ENCODE measurements around the gene SLC12A8. TPM values are rescaled to one million over a fixed set of nuclear protein-coding genes. Genes with fewer than 3 reads are reported as not detected.

The SLC12A8 gene
- total RNA-seq, 3 donors from 2014 or later, result 8.0 to 19.3 (median 13.6) TPM

DNA sequence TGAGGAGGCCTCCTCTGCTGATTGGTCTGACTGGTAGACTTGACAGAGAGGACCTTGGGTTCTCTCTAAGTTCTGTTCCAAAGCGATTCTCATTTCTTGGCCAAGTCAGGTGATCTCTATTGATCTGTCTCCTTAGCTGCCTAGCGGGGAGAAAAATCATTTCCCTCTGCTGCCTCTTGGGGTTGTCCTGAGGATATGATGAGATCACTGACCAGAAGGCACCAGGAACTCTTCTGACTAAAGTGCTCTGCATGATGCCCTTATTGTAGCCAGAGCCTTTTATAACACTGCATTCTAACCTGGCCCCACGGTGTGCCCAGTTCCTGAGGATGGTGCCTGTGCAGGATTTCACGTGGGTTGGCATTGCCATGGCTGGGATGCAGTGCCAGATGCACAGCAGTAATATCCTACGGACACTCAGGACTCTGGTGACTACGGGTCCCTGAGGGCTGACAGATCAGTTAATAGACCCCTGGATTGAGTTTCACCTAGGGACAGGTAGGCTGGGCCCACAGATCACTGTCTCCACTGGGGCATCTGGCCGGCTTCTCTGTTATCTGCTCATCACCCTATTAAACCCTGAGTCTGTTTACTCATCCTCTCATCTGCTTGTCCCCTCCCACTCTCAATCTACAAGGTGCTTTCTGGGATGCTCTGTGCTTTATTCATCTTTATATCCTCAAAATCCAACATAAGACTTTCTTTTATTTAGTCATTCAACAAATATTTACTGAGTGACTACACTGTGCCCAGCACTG, 152.9 kb downstream of the SLC12A8 start:
- TF ChIP-seq, protein P1, sequence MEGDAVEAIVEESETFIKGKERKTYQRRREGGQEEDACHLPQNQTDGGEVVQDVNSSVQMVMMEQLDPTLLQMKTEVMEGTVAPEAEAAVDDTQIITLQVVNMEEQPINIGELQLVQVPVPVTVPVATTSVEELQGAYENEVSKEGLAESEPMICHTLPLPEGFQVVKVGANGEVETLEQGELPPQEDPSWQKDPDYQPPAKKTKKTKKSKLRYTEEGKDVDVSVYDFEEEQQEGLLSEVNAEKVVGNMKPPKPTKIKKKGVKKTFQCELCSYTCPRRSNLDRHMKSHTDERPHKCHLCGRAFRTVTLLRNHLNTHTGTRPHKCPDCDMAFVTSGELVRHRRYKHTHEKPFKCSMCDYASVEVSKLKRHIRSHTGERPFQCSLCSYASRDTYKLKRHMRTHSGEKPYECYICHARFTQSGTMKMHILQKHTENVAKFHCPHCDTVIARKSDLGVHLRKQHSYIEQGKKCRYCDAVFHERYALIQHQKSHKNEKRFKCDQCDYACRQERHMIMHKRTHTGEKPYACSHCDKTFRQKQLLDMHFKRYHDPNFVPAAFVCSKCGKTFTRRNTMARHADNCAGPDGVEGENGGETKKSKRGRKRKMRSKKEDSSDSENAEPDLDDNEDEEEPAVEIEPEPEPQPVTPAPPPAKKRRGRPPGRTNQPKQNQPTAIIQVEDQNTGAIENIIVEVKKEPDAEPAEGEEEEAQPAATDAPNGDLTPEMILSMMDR (IDR thresholded peaks at IDR 0.05), result no peak
- Histone ChIP-seq H3K36me3 (ENCODE audit: low read depth) (no peaks in the 10 kb centered on the region), H3K4me3 (no peak overlapping the region), H3K4me1 (ENCODE audit: low read depth) (peaks cover 6% of the 10 kb centered on the region), H3K9me3 (no peaks in the 10 kb centered on the region)
- ATAC-seq (no peak), DNase-seq (no peak)
- intact Hi-C loops (cut with DNase I, micrococcal nuclease), result no loop called here

DNA sequence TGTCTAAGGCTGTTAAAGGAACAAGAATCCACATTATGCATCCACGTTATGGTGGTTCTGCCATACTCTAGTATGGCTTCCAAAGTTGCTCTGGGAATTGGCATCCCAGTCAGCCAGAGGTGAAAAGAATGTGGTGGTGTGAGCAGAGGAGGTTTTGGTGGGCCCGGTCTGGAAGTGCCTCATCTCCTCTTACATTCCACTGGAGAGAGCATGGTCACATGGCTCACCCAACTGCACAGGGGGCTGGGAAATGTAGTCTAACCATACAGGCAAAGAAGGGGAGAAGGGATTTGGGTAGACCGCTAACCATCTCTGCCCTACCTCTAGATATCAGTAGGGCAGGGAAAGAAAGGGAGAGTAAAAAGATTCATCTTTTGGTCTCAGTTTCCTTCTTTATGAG, 153.6 kb downstream of the SLC12A8 start:
- DNase-seq (no peak), ATAC-seq (no peak)
- H3K4me3 ChIP-seq, result no peak overlapping the region
- peaks cover 13% of the 10 kb centered on the region for H3K4me1 ChIP-seq (ENCODE audit: low read depth)
- H3K9me3 ChIP-seq, result no peaks in the 10 kb centered on the region
- no peaks in the 10 kb centered on the region for H3K36me3 ChIP-seq (ENCODE audit: low read depth)
- TF ChIP-seq, protein P1 (IDR thresholded peaks at IDR 0.05), result no peak
- intact Hi-C loops (cut with DNase I, micrococcal nuclease), result no loop called here

DNA sequence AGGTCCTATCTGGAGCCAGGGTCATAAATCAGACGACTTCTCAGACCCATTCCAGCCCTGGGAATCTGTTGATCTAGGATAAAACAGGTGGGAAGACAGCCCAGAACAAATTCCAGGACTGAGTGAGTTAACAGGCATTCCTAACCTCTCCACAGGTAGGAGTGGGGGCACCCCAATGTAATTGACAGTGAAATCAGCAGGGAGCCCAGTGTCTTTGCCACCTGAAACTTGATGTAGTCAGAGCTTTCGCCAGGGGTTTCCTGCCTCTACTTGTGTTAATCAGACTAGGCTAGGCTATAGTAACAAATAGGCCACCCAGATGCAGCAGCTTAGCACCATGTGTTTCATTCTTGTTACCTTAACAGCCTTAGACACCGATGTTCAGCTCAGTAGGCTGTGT, 154.0 kb downstream of the SLC12A8 start:
- ATAC-seq, result no peak
- TF ChIP-seq, protein P1 (IDR thresholded peaks at IDR 0.05), result no peak
- no peaks in the 10 kb centered on the region for H3K9me3 ChIP-seq
- peaks cover 17% of the 10 kb centered on the region for H3K4me1 ChIP-seq (ENCODE audit: low read depth)
- no peaks in the 10 kb centered on the region for H3K36me3 ChIP-seq (ENCODE audit: low read depth)
- intact Hi-C loops (cut with DNase I, micrococcal nuclease), result no loop called here
- no peak overlapping the region for H3K4me3 ChIP-seq
- DNase-seq, result no peak

DNA sequence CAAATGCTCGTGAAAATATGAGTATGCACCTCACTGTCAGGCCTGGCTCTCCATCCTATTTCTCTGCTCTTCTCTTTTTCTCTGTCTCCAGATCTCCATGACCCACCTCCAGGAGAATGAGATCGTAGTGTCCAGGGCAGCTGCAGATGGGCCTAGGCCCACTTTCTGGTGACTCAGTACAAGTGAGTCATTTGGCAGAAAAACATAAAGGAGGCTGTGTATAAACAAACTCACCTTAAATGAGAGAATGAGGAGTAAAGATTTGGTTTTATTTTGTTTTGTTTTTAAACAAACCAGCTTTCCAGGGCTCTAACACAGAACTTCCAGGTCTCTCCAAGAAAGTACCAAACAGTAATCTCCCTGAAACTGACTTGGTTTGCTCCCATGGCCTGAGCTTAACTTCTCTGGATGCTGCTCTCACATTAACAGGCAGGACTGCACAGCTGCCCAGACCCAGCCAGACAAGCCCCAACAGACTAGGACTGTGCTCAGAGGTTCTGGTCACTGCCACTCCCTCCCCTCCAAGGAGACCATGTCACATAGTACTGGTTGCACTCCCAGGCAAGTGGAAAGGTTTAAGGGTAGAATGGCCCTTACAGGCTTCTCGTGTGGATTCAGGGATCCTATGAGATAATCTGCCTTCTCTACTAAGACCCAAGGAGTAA, 155.2 kb downstream of the SLC12A8 start:
- Histone ChIP-seq H3K36me3 (ENCODE audit: low read depth) (no peaks in the 10 kb centered on the region), H3K4me3 (no peak overlapping the region), H3K4me1 (ENCODE audit: low read depth) (peaks cover 21% of the 10 kb centered on the region), H3K9me3 (no peaks in the 10 kb centered on the region)
- ATAC-seq, result no peak
- TF ChIP-seq, protein P1 (IDR thresholded peaks at IDR 0.05), result no peak
- intact Hi-C loops (cut with DNase I, micrococcal nuclease), result no loop called here
- no peak for DNase-seq

DNA sequence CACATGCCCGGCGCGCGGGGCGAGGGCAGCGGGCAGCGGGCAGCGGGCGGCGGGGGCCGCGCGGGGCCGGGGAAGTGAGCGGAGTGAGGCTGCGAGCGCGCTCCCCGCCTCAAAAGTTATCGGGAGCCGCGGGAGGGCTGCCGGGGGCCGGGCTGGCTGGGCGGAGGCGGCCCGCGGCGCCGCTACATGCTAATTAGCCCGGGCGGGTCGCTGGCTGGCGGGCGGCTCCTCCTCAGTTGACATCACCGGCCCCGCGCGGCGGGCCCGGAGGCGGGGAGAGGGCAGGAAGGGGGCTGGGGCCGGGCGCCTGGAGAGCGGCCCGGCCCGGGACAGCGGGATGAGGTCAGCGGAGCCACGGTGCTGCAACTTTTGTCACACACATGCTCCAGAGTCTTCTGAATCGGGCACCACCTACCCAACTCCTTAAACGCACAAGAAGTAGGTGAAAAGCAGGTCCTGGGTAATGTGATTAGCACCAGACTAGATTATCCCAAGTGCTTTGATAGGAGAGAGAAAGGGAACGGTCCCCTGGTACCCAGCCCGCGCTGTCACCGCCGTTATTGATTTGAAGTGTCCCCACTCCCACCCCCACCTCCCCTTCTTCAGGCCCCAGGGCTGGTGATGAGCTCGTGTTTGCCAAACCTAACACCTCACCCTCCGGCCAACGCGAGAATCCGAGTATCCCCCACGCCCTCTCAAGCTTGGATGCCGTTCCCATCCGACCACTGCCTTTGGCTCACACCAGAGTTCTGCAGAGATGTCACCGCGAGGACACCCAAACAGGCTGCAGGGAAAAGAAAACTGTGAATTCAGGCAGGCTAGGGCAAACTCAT, 156.4 kb downstream of the SLC12A8 start, which contains the start of gene HEG1:
TSS of gene HEG1 (minus strand) at position 85 of the 833 bp plus-strand sequence. CDS start 107 bp downstream, outside the sequence.
- intact Hi-C loops (cut with DNase I, micrococcal nuclease), result no loop called here
- TF ChIP-seq, protein P1 (IDR thresholded peaks at IDR 0.05), result no peak
- Histone ChIP-seq H3K4me1 (ENCODE audit: low read depth) (peaks cover 24% of the 10 kb centered on the region), H3K4me3 (peak within 1 kb of the TSS; percentile 38), H3K9me3 (no peaks in the 10 kb centered on the region), H3K36me3 (ENCODE audit: low read depth) (no peaks in the 10 kb centered on the region)
- DNase-seq, result peak; percentile 80 to 89 (median 86)
- ATAC-seq, result peak; percentile 84

Measured in mucosa of descending colon (tissue), 3 donors.